Astrocyte of the cerebellum (primary cell): ENCODE measurements around the gene APBA3.

ENCODE experiments used
- DNase-seq: peaks from one replicate; pipeline ENCODE4 v3.0.0-alpha.2; 2011; ENCODE audit warnings: low read depth
- H3K4me3 ChIP-seq: 2 replicates; pipeline ENCODE4 v1.5.1; 2011; ENCODE audit warnings: mild to moderate bottlenecking, low read depth, low read length, moderate library complexity
- in situ Hi-C: cut with HindIII; loops from 2 replicates; pipeline ENCODE4 v1.10.0; 2017; ENCODE audit warnings: low sequenced_read_pairs
- TF ChIP-seq, protein P1 (sequence below): IDR thresholded peaks from 2 replicates; pipeline ENCODE4 v1.5.1; 2012; ENCODE audit warnings: low read length, low read depth, moderate library complexity, mild to moderate bottlenecking; ENCODE audit errors: missing control alignments

Gene APBA3

GRCh38 chr19:3776479-3777040 is 15.1 kb upstream of the APBA3 start:
- TF ChIP-seq, protein P1, sequence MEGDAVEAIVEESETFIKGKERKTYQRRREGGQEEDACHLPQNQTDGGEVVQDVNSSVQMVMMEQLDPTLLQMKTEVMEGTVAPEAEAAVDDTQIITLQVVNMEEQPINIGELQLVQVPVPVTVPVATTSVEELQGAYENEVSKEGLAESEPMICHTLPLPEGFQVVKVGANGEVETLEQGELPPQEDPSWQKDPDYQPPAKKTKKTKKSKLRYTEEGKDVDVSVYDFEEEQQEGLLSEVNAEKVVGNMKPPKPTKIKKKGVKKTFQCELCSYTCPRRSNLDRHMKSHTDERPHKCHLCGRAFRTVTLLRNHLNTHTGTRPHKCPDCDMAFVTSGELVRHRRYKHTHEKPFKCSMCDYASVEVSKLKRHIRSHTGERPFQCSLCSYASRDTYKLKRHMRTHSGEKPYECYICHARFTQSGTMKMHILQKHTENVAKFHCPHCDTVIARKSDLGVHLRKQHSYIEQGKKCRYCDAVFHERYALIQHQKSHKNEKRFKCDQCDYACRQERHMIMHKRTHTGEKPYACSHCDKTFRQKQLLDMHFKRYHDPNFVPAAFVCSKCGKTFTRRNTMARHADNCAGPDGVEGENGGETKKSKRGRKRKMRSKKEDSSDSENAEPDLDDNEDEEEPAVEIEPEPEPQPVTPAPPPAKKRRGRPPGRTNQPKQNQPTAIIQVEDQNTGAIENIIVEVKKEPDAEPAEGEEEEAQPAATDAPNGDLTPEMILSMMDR = no peak
- no peak for DNase-seq
- in situ Hi-C loops = no loop called here
- H3K4me3 ChIP-seq = no peak overlapping the region

DNA sequence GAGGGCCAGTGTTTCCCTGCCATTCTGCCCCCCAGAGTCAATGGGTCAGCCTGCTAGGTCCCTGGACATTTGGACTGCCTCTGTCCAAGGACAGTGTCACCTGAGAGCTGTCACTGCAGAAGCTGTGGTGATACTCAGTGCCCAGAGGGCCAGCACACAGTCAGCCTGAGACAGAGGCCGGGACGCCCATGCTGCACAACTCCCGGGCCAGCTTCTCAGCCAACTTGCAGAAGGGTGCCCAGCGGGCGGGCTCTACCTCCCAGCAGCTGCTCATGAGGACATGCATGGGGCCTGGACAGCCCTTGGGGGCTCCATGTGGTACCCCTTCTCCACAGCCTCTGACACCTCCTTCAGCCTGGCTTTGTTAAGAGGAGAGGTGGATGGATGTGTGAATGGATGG is 14.3 kb upstream of the APBA3 start:
- H3K4me3 ChIP-seq = no peak overlapping the region
- TF ChIP-seq, protein P1 = no peak
- in situ Hi-C loops = no loop called here
- no peak for DNase-seq

GRCh38 chr19:3775374-3775711 is 13.9 kb upstream of the APBA3 start:
- TF ChIP-seq, protein P1 = no peak
- H3K4me3 ChIP-seq = no peak overlapping the region
- in situ Hi-C loops = no loop called here
- DNase-seq = no peak

DNA sequence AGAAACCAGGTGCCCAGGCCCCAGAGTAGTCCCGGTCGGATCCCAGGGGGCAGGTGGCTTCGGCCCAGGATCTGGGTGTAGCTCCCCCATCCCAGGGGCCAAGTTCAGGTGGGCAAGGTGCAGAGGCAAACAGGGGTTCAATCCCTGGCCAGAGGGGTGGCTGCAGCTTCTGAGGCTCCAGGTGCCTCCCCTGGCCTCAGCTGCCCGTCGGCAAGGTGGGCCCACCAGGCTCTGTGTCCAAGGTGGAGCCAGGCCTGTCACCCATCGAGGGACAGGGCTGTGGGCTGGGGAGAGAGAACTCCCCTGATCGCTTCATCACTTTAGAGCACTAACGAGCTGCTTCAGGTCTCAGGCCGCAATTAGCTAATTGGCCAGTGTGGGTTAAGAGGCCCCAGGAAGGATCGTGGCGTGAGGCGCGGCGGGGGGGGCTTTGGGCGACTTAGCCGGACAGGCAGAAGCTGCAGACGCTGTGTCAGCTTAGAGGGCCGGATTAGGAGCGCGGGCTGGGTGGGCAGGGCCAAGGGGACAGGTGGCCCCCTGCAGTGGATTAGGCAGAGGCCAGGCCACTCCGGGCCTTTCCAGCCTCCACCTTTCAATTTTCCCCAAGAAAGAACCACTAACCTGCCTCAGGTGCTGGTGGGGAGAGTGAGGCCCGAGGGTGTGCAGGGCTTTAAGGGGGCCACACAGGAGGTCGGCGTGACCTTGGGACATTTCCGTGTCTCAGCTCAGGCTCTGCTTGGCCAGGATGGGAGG is 13.3 kb upstream of the APBA3 start:
- in situ Hi-C loops = no loop called here
- TF ChIP-seq, protein P1 = no peak
- no peak for DNase-seq
- H3K4me3 ChIP-seq = no peak overlapping the region

- in situ Hi-C loops = no loop called here
- no peak overlapping the region for H3K4me3 ChIP-seq
- DNase-seq = no peak
- TF ChIP-seq, protein P1 = no peak
These were observed 12.5 kb upstream of the APBA3 start for GRCh38 chr19:3773814-3774515.

DNA sequence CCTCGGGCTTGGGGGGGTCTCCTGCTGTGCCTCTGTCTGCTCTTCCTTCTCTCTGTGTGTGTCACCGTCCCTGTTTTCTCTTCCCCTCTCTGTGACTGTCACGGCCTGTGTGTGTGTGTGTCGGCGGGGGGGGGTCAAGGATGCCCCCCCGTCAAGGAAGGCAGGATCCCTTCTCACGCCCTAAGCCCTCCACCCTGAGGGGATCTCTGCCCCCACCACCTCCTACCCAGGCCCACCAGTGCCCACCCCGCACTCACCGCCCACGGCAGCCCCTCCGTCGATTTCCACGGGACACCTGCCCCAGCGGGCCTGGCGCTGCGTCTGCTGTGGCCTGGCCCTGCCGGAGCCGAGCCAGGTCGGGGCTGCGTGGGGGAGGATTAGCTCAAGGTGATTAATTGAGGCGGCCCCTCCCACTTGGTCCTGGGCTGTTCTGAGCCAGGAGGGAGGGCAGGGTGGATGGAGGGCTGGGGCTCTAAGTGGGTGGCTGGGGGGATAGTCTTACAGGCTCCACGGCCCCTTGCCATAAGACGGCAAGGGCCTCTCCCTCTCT is 10.5 kb upstream of the APBA3 start, which contains the start of gene RAX2:
RAX2 (minus strand) TSS at position 323 of the 550 bp plus-strand sequence. CDS start 486 bp downstream, outside the sequence.
- TF ChIP-seq, protein P1 = no peak

More for the DNA sequence above, 10.5 kb upstream of the APBA3 start, which contains the start of gene RAX2:
- DNase-seq = no peak
- H3K4me3 ChIP-seq = no peak within 1 kb of the TSS
- in situ Hi-C loops = no loop called here
